GM13976 (cell line): ENCODE measurements around the gene TMEM131.
"Not testable (repeated sequence)": the region's sequence is repeated elsewhere in the genome, so short reads cannot be mapped to it uniquely, and the experiment has no call there.

Source experiments
- DNase-seq: peaks from one replicate; pipeline ENCODE4 v3.0.0; 2012; ENCODE audit warnings: low spot score
- in situ Hi-C: fragments of 300-500 bp; cut with MboI; formaldehyde crosslinking; loops from one replicate; pipeline ENCODE4 v1.12.0; 2022; ENCODE audit warnings: low sequenced_read_pairs, mixed read lengths, inconsistent platforms; ENCODE audit not compliant: unreplicated experiment
- TF ChIP-seq, protein P1 (sequence below): IDR thresholded peaks from 2 replicates; pipeline ENCODE4 v1.5.1; 2012; ENCODE audit warnings: borderline replicate concordance, mild to moderate bottlenecking; ENCODE audit not compliant: insufficient read depth; ENCODE audit errors: extremely low read depth, missing control alignments, control extremely low read depth

TMEM131 gene

DNA sequence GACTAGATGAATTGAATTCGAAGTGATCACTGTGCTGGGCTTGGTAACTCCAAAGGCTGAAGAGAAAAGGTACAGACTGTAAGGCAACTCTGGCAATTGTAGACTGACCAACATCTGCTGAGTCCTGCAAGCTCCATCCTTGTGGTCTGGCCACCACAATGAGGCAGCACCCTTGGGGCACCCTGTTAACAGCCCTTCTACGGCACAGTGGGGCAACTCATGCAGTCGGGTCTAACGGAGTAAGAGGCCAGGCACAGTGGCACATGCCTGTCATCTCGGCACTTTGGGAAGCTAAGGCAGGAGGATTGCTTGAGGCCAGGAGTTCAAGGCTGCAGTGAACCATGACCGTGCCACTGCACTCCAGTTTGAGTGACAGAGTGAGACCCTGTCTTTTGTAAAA is 155.6 kb downstream of the TMEM131 start:
- in situ Hi-C loops: no loop called here
- TF ChIP-seq, protein P1, sequence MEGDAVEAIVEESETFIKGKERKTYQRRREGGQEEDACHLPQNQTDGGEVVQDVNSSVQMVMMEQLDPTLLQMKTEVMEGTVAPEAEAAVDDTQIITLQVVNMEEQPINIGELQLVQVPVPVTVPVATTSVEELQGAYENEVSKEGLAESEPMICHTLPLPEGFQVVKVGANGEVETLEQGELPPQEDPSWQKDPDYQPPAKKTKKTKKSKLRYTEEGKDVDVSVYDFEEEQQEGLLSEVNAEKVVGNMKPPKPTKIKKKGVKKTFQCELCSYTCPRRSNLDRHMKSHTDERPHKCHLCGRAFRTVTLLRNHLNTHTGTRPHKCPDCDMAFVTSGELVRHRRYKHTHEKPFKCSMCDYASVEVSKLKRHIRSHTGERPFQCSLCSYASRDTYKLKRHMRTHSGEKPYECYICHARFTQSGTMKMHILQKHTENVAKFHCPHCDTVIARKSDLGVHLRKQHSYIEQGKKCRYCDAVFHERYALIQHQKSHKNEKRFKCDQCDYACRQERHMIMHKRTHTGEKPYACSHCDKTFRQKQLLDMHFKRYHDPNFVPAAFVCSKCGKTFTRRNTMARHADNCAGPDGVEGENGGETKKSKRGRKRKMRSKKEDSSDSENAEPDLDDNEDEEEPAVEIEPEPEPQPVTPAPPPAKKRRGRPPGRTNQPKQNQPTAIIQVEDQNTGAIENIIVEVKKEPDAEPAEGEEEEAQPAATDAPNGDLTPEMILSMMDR: no peak

DNA sequence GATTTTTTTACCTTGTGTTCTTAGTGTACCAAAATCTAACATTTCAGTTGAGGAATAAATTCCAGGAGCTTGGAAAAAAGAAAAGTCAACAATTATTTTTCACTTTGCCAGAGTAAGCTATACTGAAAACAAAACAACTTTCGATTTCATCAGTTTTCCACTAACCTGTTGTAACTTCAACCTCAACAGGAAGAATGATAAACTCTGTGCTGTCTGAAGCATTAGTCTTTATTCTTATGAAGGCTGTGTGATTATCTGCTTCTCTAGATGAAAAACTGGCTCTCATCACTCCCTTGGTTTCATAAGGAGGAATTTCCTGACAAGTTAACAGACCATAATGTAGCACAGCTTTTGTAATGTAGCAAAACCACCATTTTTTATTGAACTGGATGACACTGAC is 161.1 kb downstream of the TMEM131 start:
- DNase-seq: no peak
- TF ChIP-seq, protein P1: no peak
- in situ Hi-C loops: no loop called here

More for the DNA sequence above, 155.6 kb downstream of the TMEM131 start:
- DNase-seq: no peak

DNA sequence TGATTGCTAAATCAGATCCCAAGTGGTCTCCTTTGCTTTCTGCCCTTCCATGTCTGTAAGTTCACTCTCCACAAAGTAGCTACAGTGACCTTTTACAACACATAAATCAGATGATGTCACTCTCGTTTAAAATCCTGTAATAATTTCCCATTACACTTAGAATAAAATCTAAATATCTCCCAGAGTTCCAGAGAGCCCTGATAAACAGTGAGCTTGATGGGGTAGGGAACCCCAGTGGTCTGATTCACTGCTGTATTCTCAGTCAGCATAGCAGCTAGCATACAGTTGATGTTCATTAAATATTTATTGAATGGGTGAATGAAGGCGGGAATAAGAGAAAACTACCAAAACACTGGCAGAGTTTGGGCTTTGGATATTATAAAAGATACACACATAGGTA is 164.6 kb downstream of the TMEM131 start:
- in situ Hi-C loops: no loop called here
- DNase-seq: no peak
- TF ChIP-seq, protein P1: no peak

DNA sequence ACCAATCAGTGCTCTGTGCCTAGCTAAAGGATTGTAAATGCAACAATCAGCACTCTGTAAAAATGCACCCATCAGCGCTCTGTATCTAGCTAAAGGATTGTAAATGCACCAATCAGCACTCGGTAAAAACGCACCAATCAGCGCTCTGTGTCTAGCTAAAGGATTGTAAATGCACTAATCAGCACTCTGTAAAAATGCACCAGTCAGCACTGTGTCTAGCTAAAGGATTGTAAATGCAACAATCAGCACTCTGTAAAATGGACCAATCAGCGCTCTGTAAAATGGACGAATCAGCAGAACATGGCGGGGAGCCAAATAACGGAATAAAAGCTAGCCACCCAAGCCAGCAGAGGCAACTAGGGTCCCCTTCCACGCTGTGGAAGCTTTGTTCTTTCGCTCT is 166.5 kb downstream of the TMEM131 start:
- DNase-seq, in situ Hi-C loops: not testable (repeated sequence)

DNA sequence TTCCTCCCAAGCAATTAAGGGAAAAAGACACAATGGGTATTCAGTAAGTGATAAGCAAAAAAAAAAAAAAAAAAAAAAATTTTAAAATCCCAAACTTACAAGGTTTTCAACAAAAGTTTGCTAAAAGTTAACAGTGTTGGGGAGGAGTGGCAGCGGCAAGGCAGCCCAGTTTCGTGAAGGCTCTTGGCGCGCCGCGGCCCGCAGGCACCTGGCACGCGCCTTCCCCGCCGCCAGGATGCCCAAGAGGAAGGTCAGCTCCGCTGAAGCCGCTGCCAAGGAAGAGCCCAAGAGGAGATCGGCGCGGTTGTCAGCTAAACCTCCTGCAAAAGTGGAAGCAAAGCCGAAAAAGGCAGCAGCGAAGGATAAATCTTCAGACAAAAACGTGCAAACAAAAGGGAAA is 168.7 kb downstream of the TMEM131 start:
- in situ Hi-C loops: not testable (repeated sequence)

DNA sequence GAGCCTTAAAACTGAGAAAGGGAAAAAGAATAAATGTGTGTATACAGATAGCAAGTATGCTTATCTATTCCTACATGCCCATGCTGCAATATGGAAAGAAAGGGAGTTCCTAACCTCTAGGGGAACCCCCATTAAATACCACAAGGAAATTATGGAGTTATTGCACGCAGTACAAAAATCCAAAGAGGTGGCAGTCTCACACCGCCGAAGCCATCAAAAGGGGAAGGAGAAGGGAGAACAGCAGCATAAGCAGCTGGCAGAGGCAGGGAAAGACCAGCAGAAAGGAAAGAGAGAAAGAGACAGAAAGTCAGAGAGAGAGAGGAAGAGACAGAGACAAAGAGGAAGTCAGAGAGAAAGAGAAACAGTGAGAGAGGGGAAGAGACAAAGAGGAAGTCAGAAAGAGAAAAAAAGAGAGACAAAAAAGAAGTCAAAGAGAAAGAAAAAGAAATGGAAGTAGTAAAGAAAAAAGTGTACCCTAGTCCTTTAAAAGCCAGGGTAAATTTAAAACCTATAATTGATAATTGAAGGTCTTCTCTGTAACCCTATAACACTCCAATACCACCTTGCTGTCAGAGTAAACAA is 169.4 kb downstream of the TMEM131 start:
- not testable (repeated sequence) for DNase-seq

More for the DNA sequence above, 168.7 kb downstream of the TMEM131 start:
- not testable (repeated sequence) for DNase-seq

DNA sequence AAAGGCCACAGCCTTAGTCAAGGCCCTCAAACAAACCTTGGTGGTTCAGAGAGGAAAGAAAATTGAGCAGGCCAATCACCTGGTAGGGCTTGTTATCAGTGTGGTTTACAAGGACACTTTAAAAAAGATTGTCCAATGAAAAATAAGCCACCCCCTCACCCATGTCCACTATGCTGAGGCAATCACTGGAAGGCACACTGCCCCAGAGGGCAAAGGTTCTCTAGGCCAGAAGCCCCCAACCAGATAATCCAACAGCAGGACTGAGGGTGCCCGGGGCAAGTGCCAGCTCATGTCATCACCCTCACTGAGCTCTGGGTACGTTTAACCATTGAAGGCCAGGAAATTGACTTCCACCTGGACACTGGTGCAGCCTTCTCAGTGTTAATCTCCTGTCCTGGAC is 171.7 kb downstream of the TMEM131 start:
- in situ Hi-C loops: loop anchor here (25.0 kb wide), 1 partner anchor 563 kb away; no protein-coding TSS in a partner anchor
- DNase-seq: not testable (repeated sequence)

More for the DNA sequence above, 169.4 kb downstream of the TMEM131 start:
- in situ Hi-C loops: not testable (repeated sequence)

DNA sequence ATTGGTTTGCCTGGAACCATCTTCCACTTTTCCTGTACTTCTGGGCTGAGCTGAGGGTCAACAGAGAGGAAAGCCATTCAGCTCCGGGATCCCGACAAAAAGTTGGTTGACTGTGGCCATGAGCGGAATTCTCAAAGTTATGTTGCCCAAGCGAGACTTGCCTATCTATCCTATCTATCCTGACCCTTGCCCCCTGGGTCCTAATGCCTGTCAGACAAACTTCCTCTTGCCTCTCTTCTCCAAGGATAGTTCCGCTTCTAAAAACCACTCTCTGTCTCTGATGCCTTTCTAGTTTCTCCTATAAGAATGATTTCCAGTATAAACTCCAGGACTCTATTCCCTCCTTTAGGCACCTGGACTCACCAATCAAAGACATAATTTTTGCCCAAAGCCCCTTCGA is 173.9 kb downstream of the TMEM131 start:
- in situ Hi-C loops: loop anchor here (25.0 kb wide), 1 partner anchor 565 kb away; no protein-coding TSS in a partner anchor
- not testable (repeated sequence) for DNase-seq

DNA sequence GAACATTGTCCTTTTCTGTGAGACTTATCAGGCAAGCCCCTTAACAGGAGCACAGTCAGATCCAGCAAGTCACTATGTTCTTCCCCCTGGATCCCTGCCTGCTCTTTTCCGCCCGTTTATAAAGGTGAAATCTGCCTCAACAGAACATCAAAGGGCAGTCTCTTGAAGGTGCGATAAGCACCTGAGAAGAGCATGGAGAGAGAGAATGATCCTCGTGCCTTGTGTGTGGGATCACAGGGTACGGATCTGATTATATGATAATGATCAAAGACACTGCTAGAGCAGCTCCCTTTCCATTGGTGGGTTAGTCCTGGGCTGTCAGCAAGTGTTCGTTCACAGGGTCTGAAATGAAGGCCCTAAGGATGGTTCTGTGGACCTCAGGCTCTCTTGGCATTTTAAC is 176.0 kb downstream of the TMEM131 start:
- DNase-seq: no peak
- in situ Hi-C loops: loop anchor here (25.0 kb wide), 1 partner anchor 568 kb away; no protein-coding TSS in a partner anchor
- TF ChIP-seq, protein P1: no peak
